ENCODE data around the gene GIPC3.

The GIPC3 gene

GRCh38 chr19:3607303-3608078 lies 22.2 kb downstream of the GIPC3 start (continued):
- no peak for TF ChIP-seq ZNF518A (tag by site-specific recombination; conservative IDR thresholded peaks at IDR 0.05; ENCODE audit: low read depth)
- TF ChIP-seq PRDM1 (tag by site-specific recombination; IDR thresholded peaks at IDR 0.05): no peak
- peak; percentile 44 for TF ChIP-seq SP3 (tag by site-specific recombination; IDR thresholded peaks at IDR 0.05)
- peak; percentile 90 for TF ChIP-seq KLF1 (tag by site-specific recombination; IDR thresholded peaks at IDR 0.05)
- no peak for TF ChIP-seq ZNF266 (tag by site-specific recombination; IDR thresholded peaks at IDR 0.05; ENCODE audit: low read depth)
- TF ChIP-seq ZNF521 (tag by site-specific recombination; IDR thresholded peaks at IDR 0.05): no peak
- peak; percentile 61 for TF ChIP-seq ZNF366 (tag by site-specific recombination; conservative IDR thresholded peaks at IDR 0.05)
- no peak for TF ChIP-seq ZNF140 (tag by site-specific recombination; IDR thresholded peaks at IDR 0.05)
- no peak for TF ChIP-seq ZNF214 (tag by site-specific recombination; IDR thresholded peaks at IDR 0.05; ENCODE audit: borderline replicate concordance)
- TF ChIP-seq ZBTB10 (tag by site-specific recombination; IDR thresholded peaks at IDR 0.05): 0 out of 2 replicates have a peak, but pooled peaks have one; percentile 17
- no peak for TF ChIP-seq ZNF274 (IDR thresholded peaks at IDR 0.05; ENCODE audit: low read length)
- no peak for TF ChIP-seq ZNF274 (tag by site-specific recombination; IDR thresholded peaks at IDR 0.05; ENCODE audit: borderline replicate concordance)
- TF ChIP-seq KLF9 (tag by site-specific recombination; IDR thresholded peaks at IDR 0.05; ENCODE audit: low read depth): peak; percentile 82
- no peak for TF ChIP-seq ZNF302 (tag by site-specific recombination; IDR thresholded peaks at IDR 0.05; ENCODE audit: low read depth)
- 0 out of 2 replicates have a peak, but pooled peaks have one; percentile 21 for TF ChIP-seq ZNF600 (tag by site-specific recombination; IDR thresholded peaks at IDR 0.05)
- no peak for TF ChIP-seq ZNF776 (tag by site-specific recombination; IDR thresholded peaks at IDR 0.05; ENCODE audit: borderline replicate concordance)
- no peak for TF ChIP-seq ZNF48 (tag by site-specific recombination; IDR thresholded peaks at IDR 0.05)
- no peak for TF ChIP-seq ZNF354C (tag by site-specific recombination; IDR thresholded peaks at IDR 0.05; ENCODE audit: borderline replicate concordance, low read depth)
- TF ChIP-seq ZNF112 (tag by site-specific recombination; IDR thresholded peaks at IDR 0.05): no peak
- TF ChIP-seq ATF2 (tag by site-specific recombination; IDR thresholded peaks at IDR 0.05; ENCODE audit: low read depth): no peak
- no peak for TF ChIP-seq ZFP41 (tag by site-specific recombination; IDR thresholded peaks at IDR 0.05; ENCODE audit: borderline replicate concordance)
- no peak for TF ChIP-seq ZNF37A (tag by site-specific recombination; IDR thresholded peaks at IDR 0.05)
- TF ChIP-seq BCL6B (tag by site-specific recombination; IDR thresholded peaks at IDR 0.05): no peak
- TF ChIP-seq HOXD13 (CRISPR knock-in tag; IDR thresholded peaks at IDR 0.05; ENCODE audit: borderline replicate concordance): no peak
- no peak for TF ChIP-seq ZNF514 (tag by site-specific recombination; IDR thresholded peaks at IDR 0.05)
- TF ChIP-seq ZNF677 (tag by site-specific recombination; IDR thresholded peaks at IDR 0.05): peak; percentile 98
- no peak for TF ChIP-seq ZNF362 (tag by site-specific recombination; IDR thresholded peaks at IDR 0.05)
- TF ChIP-seq IKZF3 (tag by site-specific recombination; IDR thresholded peaks at IDR 0.05): no peak
- TF ChIP-seq KLF8 (tag by site-specific recombination; IDR thresholded peaks at IDR 0.05): peak; percentile 20
